Measurements from ENCODE around the gene SEPTIN3.

Gene SEPTIN3

DNA sequence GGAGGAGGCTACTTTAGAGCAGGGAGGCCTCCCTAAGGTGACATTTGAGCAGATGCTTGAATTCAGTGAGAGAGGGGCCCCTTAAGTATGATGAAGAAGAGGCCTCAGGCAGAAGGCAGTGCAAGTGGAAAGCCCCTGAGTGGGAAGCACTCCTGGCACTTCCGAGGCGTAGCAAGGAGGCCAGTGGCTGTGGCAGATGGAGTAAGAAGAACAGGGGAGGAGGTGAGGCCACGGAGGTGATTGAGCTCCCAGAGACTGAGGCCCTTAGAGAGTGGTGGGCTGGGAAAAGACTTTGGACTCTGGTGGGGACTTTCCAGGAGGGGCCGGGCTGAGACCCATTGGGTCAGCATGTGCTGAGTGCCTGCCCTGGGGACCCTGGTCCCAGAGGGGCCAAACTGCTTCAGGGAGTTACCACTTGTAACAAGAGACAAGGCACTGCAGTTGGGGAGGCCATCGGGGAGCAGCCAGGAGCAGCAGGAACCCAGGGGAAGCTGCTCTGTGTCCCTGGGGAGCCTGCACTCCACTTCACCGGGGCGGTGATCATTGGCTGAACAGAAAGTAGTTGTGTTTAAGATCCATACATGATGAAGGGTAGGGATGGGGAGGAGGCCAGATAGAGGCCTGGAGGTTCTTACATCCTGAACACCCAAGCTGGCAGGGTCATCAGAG is 19.8 kb upstream of the SEPTIN3 start:
- no peak for DNase-seq (ENCODE audit: low read depth)
- TF ChIP-seq, protein P1, sequence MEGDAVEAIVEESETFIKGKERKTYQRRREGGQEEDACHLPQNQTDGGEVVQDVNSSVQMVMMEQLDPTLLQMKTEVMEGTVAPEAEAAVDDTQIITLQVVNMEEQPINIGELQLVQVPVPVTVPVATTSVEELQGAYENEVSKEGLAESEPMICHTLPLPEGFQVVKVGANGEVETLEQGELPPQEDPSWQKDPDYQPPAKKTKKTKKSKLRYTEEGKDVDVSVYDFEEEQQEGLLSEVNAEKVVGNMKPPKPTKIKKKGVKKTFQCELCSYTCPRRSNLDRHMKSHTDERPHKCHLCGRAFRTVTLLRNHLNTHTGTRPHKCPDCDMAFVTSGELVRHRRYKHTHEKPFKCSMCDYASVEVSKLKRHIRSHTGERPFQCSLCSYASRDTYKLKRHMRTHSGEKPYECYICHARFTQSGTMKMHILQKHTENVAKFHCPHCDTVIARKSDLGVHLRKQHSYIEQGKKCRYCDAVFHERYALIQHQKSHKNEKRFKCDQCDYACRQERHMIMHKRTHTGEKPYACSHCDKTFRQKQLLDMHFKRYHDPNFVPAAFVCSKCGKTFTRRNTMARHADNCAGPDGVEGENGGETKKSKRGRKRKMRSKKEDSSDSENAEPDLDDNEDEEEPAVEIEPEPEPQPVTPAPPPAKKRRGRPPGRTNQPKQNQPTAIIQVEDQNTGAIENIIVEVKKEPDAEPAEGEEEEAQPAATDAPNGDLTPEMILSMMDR (IDR thresholded peaks at IDR 0.05; ENCODE audit: insufficient read depth, low read depth, low read length, missing control alignments): no peak

DNA sequence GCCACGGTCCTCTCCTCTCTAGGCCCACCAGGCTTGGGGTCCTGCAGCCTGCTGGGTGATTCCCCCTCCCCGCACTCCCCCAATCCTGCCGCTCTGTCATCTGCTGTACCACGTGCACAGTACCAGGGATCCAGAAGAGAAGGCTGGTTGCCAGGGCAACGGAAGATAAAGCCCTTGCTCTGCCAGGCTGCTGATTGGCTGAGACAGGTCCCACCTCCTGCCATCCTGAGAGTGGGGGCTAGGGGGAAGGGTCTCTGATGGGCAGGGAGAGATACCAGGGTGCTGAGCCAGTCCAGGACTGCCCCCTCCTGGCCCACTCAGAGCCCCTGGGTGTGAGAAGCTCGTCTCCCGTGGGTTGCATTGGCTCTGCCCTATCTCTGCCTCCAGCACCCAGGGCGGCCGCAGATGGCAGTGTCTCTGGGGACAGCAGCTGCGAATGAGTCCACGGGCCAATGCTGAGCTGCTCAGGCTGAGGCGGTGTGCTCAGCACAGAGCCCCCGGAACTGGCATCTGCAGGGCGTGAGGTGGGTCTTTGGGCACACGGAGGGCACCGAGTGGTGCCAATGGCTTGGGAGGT is 17.3 kb upstream of the SEPTIN3 start, which contains the start of gene SMIM45:
Gene SMIM45 (plus strand): TSS at position 253 of the 577 bp plus-strand sequence.
- DNase-seq (ENCODE audit: low read depth): no peak
- no peak within 1 kb of the TSS for H3K4me3 ChIP-seq (ENCODE audit: low read length)
- TF ChIP-seq, protein P1 (IDR thresholded peaks at IDR 0.05; ENCODE audit: insufficient read depth, low read depth, low read length, missing control alignments): no peak

More for the DNA sequence above, 19.8 kb upstream of the SEPTIN3 start:
- no peak overlapping the region for H3K4me3 ChIP-seq (ENCODE audit: low read length)

DNA sequence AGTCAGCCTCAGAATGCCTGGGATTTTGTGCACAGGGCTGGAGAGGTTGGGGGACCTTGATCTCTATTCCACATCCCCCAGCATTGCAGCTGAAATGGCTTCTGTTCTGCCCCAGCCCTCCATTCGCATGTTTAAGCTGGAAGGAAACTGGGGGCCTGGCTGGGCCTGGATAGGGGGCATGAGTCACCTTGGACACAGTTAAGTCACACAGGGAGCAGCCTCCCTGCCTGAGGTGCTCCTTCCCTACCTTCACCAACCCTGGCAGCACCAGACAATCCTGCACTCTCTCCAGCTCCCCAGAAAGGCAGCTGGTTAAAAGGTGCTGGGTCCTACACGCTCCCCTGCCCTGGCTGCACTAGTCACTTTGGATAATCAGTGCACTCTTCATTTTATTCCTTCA is 16.5 kb upstream of the SEPTIN3 start:
- H3K4me3 ChIP-seq (ENCODE audit: low read length): no peak overlapping the region
- DNase-seq (ENCODE audit: low read depth): peak; percentile 30
- TF ChIP-seq, protein P1 (IDR thresholded peaks at IDR 0.05; ENCODE audit: insufficient read depth, low read depth, low read length, missing control alignments): no peak

DNA sequence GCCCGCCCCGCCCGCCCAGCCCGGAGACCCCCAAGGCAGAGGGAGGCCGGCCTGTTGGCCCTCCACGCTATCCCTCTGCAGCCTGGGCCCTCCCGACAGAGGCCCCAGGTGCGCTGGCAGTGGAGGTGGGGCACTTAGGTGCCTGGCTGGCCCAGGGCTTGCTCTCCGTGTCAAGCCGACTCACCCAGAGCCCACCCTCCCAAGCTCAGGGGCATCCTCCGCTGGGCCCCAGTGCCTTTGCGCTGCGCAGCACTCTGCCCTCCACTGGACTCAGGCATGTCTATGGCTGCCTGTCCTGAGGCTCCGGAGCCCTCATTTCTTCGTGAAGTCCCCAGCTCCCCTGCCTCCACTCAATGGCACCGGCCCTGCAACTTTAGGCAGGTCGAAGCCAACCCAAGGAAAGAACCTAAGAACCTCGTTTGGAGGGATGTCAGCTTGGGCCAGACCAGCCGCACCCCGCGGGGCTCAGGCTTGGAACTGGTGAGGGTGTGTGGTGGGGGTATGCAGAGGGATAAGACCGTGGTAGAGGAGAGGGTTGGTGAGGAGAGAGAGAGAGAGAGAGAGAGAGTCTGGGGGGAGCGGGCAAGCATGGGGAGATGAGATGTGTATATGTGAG is 11.2 kb upstream of the SEPTIN3 start:
- H3K4me3 ChIP-seq (ENCODE audit: low read length): peak overlapping the region; percentile 2
- no peak for DNase-seq (ENCODE audit: low read depth)
- TF ChIP-seq, protein P1 (IDR thresholded peaks at IDR 0.05; ENCODE audit: insufficient read depth, low read depth, low read length, missing control alignments): no peak

DNA sequence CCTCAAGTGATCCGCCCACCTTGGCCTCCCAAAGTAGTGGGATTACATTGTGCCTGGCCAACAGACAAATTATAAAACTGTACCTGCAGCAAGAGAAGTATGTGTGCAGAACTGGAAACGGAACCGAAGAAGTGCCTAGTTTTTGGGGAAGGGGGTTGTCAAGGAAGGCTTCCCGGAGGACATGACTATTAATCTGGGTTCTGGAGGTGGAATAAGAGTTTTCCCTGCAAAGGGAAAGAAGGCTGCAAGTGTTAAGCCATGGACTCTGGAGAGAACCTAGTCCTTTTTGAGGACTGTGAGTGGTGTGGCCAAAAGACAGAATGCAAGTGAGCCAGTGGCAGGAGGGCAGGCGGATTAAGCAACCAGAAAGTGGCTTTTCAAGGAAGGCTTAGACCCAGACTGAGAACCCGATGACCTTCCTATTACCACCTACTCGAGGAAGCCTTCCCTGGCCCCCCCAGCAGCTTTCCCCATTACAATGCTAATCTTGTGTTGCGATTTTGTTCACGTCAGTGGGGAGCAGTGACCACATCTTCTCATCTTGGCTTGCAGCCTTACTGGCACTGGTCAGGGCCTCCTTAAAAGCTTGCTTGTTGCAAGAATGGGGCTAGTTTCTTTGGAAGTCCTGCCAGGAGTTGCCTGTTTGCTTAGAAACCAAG is 5.7 kb upstream of the SEPTIN3 start:
- TF ChIP-seq, protein P1 (IDR thresholded peaks at IDR 0.05; ENCODE audit: insufficient read depth, low read depth, low read length, missing control alignments): no peak
- no peak for DNase-seq (ENCODE audit: low read depth)

DNA sequence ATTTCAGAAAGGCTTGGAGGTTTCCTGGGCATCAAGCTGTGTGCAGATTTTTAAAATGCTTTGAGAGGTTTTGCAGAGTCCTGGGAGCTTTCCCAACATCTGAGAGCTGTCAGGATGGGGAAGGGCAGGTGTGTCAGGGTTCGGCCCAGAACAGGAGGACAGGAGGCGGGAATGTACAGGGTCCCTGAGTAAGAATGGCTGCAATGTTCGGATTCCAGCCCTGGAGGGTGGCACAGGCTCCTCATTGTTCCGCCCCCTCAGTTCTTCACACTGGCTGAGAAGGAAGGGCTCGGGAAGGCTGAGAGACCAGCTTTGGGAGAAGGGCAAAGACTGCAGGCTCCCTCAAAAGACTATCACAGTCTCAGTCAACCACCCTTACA is 5.1 kb upstream of the SEPTIN3 start:
- TF ChIP-seq, protein P1 (IDR thresholded peaks at IDR 0.05; ENCODE audit: insufficient read depth, low read depth, low read length, missing control alignments): no peak
- no peak for DNase-seq (ENCODE audit: low read depth)
- no peak overlapping the region for H3K4me3 ChIP-seq (ENCODE audit: low read length)

More for the DNA sequence above, 5.7 kb upstream of the SEPTIN3 start:
- H3K4me3 ChIP-seq (ENCODE audit: low read length): no peak overlapping the region
